ENCODE measurements around the gene TRIM3. TPM values are rescaled to one million over a fixed set of nuclear protein-coding genes. Genes with fewer than 3 reads are reported as not detected.

The TRIM3 gene
- total RNA-seq, 1 donor from 2014 or later: 13.7 TPM

- H3K36me3 ChIP-seq (ENCODE audit: control insufficient read depth, insufficient read depth, low read length): no peaks in the 10 kb centered on the region
- no peak overlapping the region for H3K4me3 ChIP-seq (ENCODE audit: low read depth, low read length)
- no peak for DNase-seq (ENCODE audit: low read depth)
- H3K27me3 ChIP-seq (ENCODE audit: control insufficient read depth, insufficient read depth, low read length): no peaks in the 10 kb centered on the region
- TF ChIP-seq CTCF (IDR thresholded peaks at IDR 0.05; ENCODE audit: insufficient read depth, low read length, poor library complexity, severe bottlenecking): no peak
These were observed 62.9 kb downstream of the TRIM3 start for GRCh38 chr11:6410695-6411430.

- no peaks in the 10 kb centered on the region for H3K27me3 ChIP-seq (ENCODE audit: control insufficient read depth, insufficient read depth, low read length)
- H3K4me3 ChIP-seq (ENCODE audit: low read depth, low read length): no peak overlapping the region
- H3K36me3 ChIP-seq (ENCODE audit: control insufficient read depth, insufficient read depth, low read length): no peaks in the 10 kb centered on the region
- no peak for TF ChIP-seq CTCF (IDR thresholded peaks at IDR 0.05; ENCODE audit: insufficient read depth, low read length, poor library complexity, severe bottlenecking)
- no peak for DNase-seq (ENCODE audit: low read depth)
These were observed 67.4 kb downstream of the TRIM3 start for GRCh38 chr11:6406370-6406769.

DNA sequence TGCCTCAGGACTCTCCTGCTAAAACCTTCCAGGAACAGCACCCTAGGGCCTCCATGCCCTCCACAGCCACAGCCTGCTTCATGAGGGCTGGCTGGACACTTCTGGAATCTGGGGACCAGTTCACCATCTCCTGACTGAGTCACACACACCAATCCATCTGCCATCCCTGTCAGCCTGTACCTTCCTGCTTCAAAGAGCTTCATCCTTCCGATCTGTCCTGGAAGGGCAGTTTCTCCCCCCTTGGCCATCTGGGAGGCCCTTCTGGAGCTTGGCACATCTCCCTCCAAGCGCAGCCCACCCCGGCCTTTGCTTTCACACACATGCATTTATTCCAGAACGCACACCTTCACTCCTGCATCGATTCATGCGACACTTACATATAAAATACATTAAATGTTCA is 67.9 kb downstream of the TRIM3 start:
- no peak for DNase-seq (ENCODE audit: low read depth)
- Histone ChIP-seq H3K36me3 (ENCODE audit: control insufficient read depth, insufficient read depth, low read length) (no peaks in the 10 kb centered on the region), H3K27me3 (ENCODE audit: control insufficient read depth, insufficient read depth, low read length) (no peaks in the 10 kb centered on the region), H3K4me3 (ENCODE audit: low read depth, low read length) (no peak overlapping the region)
- TF ChIP-seq CTCF (IDR thresholded peaks at IDR 0.05; ENCODE audit: insufficient read depth, low read length, poor library complexity, severe bottlenecking): no peak

- DNase-seq (ENCODE audit: low read depth): no peak
These were observed 68.6 kb downstream of the TRIM3 start for GRCh38 chr11:6405052-6405667.

GRCh38 chr11:6404342-6405051 is 69.2 kb downstream of the TRIM3 start:
- no peaks in the 10 kb centered on the region for H3K36me3 ChIP-seq (ENCODE audit: control insufficient read depth, insufficient read depth, low read length)
- no peaks in the 10 kb centered on the region for H3K27me3 ChIP-seq (ENCODE audit: control insufficient read depth, insufficient read depth, low read length)
- H3K4me3 ChIP-seq (ENCODE audit: low read depth, low read length): no peak overlapping the region
- no peak for DNase-seq (ENCODE audit: low read depth)
- no peak for TF ChIP-seq CTCF (IDR thresholded peaks at IDR 0.05; ENCODE audit: insufficient read depth, low read length, poor library complexity, severe bottlenecking)

More at GRCh38 chr11:6405052-6405667, 68.6 kb downstream of the TRIM3 start:
- no peak for TF ChIP-seq CTCF (IDR thresholded peaks at IDR 0.05; ENCODE audit: insufficient read depth, low read length, poor library complexity, severe bottlenecking)
- Histone ChIP-seq H3K4me3 (ENCODE audit: low read depth, low read length) (no peak overlapping the region), H3K36me3 (ENCODE audit: control insufficient read depth, insufficient read depth, low read length) (no peaks in the 10 kb centered on the region), H3K27me3 (ENCODE audit: control insufficient read depth, insufficient read depth, low read length) (no peaks in the 10 kb centered on the region)

Measured in kidney epithelial cell (primary cell).